NCI-H1436 (cell line): Measurements from ENCODE around the gene TK2.
"Not testable (repeated sequence)": the region's sequence is repeated elsewhere in the genome, so short reads cannot be mapped to it uniquely, and the experiment has no call there.

ENCODE experiments used
- DNase-seq: peaks from one replicate; lab custom pipeline; 2025; lab: John Stamatoyannopoulos, UW

TK2 gene

GRCh38 chr16:66549284-66550131 is at the start of gene TK2:
TSS of gene TK2 (minus strand) at chr16:66550122. CDS start at chr16:66550061, 61 bp downstream.
- DNase-seq: peak; percentile 39

- no peak for DNase-seq
These were observed 48.2 kb upstream of the TK2 start for GRCh38 chr16:66598111-66598510.

DNA sequence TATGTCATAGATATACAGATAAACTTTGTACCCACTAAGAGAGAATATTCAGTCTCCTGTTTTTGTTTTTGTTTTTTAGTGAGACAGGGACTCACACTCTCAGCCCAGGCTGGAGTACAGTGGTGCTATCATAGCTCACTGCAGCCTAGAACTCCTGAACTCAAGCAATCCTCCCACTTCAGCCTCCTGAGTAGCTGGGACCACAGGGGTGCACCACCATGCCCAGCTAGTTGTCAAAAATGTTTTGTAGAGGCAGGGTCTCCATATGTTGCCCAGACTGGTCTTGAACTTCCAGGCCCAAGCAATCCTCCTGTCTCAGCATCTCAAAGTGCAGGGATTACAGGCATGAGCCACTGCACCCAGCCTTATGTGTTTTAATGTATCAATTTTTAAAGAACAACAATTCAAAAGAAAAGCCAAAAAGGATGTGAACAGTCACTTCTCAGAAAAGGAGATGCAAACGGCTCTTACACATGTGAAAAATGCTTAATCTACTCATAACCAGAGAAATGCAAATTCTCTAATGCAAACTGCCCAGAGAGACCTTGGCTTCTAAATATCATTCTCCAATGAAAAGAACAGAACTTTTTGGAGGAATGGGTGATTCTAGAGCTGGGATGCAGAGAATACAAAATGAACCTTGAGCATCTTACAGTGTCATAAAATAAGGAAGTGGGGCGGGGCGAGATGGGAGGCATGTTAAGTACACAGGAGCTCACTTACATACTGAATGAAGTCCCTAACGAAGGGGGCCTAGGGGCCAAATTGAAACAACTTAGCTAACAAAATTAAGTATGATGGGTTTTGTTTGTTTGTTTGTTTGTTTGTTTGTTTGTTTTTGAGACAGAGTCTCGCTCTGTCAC is 47.3 kb upstream of the TK2 start:
- DNase-seq: no peak

- not testable (repeated sequence) for DNase-seq
These were observed 46.6 kb upstream of the TK2 start for GRCh38 chr16:66596559-66596958.

GRCh38 chr16:66594739-66595138 is 44.8 kb upstream of the TK2 start:
- no peak for DNase-seq

GRCh38 chr16:66592814-66593213 is 42.9 kb upstream of the TK2 start:
- DNase-seq: no peak

DNA sequence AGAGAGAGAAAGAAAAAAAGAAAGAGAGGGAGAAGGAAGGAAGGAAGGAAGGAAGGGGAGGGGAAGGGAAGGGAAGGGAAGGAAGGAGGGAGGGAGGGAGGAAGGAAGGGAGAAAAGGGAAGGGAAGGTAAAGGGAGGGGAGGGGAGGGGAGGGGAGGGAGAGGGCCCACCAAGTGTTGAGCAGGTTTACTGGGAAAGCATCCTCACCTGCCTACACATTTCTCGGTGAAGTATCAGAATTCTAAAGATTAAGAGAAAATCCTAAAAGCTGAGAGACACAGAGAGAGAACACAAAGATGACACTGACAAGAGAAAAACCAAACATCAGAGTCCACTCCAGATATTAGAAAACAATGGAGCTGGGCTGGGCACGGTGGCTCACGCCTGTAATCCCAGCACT is 42.3 kb upstream of the TK2 start:
- no peak for DNase-seq

DNA sequence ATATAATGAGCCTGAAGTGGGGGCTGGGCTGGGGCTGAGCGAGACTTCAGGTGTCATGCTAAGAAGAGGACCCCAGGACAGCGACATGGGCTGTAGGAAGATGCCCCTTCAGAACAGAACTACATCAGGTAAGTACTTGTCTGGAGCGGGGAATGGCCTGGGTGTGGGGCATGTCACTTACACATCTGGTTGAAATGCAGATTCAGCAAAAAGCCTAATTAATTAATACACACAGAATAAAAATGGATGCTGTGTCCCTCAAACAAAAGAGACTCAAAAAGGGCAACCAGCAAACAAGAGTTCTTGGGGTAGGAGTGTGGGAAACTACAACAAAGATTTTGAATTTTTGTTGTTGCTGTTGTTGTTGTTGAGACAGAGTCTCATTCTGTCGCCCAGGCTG is 41.1 kb upstream of the TK2 start:
- DNase-seq: no peak

GRCh38 chr16:66590322-66590721 is 40.4 kb upstream of the TK2 start:
- no peak for DNase-seq

DNA sequence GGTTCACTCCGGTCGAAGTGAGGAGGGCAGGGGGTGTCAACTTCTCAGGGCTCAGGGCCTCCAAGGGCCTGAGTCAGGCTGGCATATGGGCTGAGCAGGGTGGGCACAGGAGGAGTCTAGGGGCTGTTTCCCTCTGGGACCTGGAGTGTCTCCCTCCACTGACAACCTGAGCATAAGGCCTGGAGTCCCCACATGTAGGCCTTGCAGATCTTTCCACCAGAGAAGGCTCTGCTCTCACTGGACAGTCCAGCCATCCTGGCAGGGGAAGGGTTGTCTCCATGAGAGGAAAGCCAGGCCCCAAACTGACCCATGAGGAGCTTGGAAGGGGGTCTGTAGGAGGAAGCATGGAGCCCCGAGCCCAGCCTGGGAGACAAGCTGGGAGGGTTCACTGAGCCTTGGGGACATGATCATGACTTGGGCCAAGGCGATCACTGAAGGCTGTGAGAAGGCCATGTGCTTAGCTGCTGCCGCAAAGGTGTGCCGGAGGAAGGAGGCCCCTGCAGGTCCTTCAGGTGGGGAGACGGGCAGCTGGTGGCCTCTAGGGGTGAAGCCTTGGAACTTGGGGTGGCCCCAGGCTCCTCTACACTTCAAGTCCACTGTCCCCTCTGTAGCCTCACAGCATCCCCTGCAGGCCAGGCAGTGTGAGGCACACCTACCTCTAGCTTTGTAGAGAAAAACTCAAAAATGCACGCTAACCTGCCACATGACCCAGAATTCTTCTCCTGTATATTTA is 39.2 kb upstream of the TK2 start:
- no peak for DNase-seq

DNA sequence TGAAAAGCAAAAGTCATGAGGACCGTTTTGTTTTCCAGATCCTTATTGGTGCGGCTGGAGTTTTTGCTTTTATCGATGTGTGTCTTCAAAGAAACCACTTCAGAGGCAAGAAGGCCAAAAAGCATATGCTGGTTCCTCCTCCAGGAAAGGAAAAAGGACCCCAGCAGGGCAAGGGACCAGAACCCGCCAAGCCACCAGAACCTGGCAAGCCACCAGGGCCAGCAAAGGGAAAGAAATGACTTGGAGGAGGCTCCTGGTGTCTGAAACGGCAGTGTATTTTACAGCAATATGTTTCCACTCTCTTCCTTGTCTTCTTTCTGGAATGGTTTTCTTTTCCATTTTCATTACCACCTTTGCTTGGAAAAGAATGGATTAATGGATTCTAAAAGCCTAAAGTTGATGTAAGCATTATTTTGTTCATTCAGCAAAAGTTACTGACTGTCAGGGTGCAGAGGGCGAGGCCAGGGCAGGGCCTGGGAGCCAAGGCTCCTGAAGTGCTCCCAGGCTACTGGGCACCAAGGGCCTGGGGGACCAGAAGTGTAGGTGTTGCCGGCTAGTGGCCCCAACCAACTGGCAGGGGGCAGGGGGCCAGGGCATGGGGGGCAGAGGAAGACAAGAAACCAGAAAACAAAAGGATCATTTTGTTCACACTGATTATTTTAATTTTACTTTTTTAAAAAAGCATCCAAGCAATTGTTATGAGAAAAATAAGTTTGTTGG is 38.1 kb upstream of the TK2 start:
- no peak for DNase-seq

- no peak for DNase-seq
These were observed 35.7 kb upstream of the TK2 start for GRCh38 chr16:66585481-66586239.

GRCh38 chr16:66581246-66581952 is 31.5 kb upstream of the TK2 start:
- no peak for DNase-seq

DNA sequence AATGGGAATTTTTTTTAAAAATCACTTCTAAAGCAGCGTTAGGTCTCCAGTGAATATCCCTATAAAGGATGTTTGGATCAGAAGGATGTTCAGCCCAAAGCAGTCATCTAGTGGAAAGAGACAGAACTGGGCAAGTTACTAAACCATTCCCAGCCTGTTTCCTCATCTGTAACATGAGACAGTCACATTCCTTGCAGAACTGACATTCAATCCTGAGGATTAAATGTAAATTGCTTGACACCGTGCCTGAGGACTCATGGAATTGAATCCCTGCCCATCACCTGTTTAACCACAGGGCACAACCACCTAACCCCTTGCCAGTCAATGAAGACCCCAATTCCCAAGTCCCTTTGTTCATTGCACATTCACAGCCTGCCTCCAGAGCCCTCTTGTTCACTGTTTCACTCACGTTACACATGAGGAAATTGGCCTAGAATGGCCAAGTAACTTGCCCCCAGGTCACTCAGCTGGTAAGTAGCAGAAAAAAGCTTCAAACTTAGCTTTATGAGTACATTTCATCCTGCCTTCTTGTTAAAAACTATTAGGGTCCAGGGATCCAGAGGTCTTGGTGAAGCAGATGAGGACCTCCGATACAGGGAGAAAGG is 30.8 kb upstream of the TK2 start:
- DNase-seq: no peak

GRCh38 chr16:66578651-66579531 is 29.0 kb upstream of the TK2 start, which contains the start of gene CMTM2:
TSS of gene CMTM2 (plus strand) at chr16:66579463. CDS start at chr16:66579608, 145 bp downstream.
- DNase-seq: no peak

GRCh38 chr16:66576296-66576695 is 26.4 kb upstream of the TK2 start:
- no peak for DNase-seq

GRCh38 chr16:66575060-66575459 is 25.1 kb upstream of the TK2 start:
- no peak for DNase-seq

DNA sequence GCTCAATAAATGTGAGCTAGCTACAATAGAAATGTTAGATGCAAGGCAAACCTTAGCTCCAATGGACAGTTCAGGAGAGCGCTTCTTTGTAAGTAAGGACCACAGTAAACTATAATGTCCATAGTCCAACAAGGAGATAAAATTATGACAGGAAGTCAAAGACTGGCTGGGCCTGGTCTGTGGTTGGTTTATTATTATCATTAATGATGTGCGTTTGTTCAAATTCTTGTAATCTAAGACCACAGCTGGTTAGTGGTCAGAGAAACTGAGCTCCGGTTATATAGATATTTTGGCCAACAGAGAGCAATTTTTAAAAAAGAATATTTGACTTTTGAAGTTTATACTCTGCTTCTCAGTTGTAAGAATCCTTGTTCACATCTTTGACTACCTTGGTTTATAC is 24.6 kb upstream of the TK2 start:
- DNase-seq: no peak

- DNase-seq: no peak
These were observed 24.2 kb upstream of the TK2 start for GRCh38 chr16:66574081-66574480.
